HEK293 (cell line): ENCODE results near the gene C7orf33.

Source experiments
- CTCF ChIA-PET: fragments of 350-600 bp; formaldehyde crosslinking; extraction: SDS; loops from one replicate; lab custom pipeline; 2021; ENCODE audit warnings: antibody characterized with exemption; lab: Yijun Ruan, JAX
- POLR2A ChIA-PET: fragments of 300-600 bp; formaldehyde crosslinking; extraction: SDS; loops from one replicate; lab custom pipeline; 2020; ENCODE audit warnings: antibody characterized with exemption, inconsistent platforms; lab: Yijun Ruan, JAX
- H3K27ac ChIP-seq: fragments of 200-500 bp; sonication (Bioruptor generic); 2 replicates; pipeline ENCODE4 v1.5.1; 2014; ENCODE audit warnings: low read depth, low read length, control low read depth, inconsistent platforms; ENCODE audit errors: extremely low read depth
- H3K36me3 ChIP-seq, 2 experiments: fragments of 200-500 bp in 1 of 2; sonication (Bioruptor generic) in 1 of 2; 1 replicate in 1 of 2; 2 replicates in 1 of 2; pipeline ENCODE4 v1.5.1; 2014 to 2017; ENCODE audit warnings: inconsistent platforms in 2 of 2, low read length in 2 of 2; ENCODE audit not compliant: control insufficient read depth in 2 of 2, insufficient read depth in 1 of 2
- H3K4me1 ChIP-seq: fragments of 200-500 bp; sonication (Bioruptor generic); 2 replicates; pipeline ENCODE4 v1.5.1; 2014; ENCODE audit warnings: mild to moderate bottlenecking, low read length, inconsistent platforms; ENCODE audit not compliant: control insufficient read depth, insufficient read depth
- H3K4me3 ChIP-seq: 2 replicates; pipeline ENCODE4 v1.5.1; 2011; ENCODE audit warnings: low read depth, mild to moderate bottlenecking, control low read depth, low read length, moderate library complexity
- H3K9me3 ChIP-seq: fragments of 200-500 bp; sonication (Bioruptor generic); 2 replicates; pipeline ENCODE4 v1.5.1; 2014; ENCODE audit warnings: low read depth, low read length, inconsistent platforms; ENCODE audit not compliant: control insufficient read depth, insufficient read depth
- CTCF ChIP-seq: fragments of 450-650 bp; formaldehyde crosslinking; IDR thresholded peaks from 2 replicates; pipeline ENCODE4 v1.5.1; 2016; ENCODE audit warnings: missing biosample characterization, missing genetic modification characterization
- FEZF1 ChIP-seq: fragments of 450-650 bp; formaldehyde crosslinking; IDR thresholded peaks from 2 replicates; pipeline ENCODE4 v1.5.1; 2016; ENCODE audit warnings: missing biosample characterization, missing genetic modification characterization
- GLIS2 ChIP-seq: fragments of 450-650 bp; formaldehyde crosslinking; IDR thresholded peaks from 2 replicates; pipeline ENCODE4 v1.5.1; 2016; ENCODE audit warnings: missing biosample characterization, missing genetic modification characterization
- OVOL3 ChIP-seq: fragments of 450-650 bp; formaldehyde crosslinking; IDR thresholded peaks from 2 replicates; pipeline ENCODE4 v1.5.1; 2016; ENCODE audit warnings: missing biosample characterization, missing genetic modification characterization
- PRDM10 ChIP-seq: fragments of 450-650 bp; formaldehyde crosslinking; IDR thresholded peaks from 2 replicates; pipeline ENCODE4 v1.5.1; 2016; ENCODE audit warnings: missing biosample characterization, missing genetic modification characterization
- PRDM4 ChIP-seq: fragments of 450-650 bp; formaldehyde crosslinking; IDR thresholded peaks from 2 replicates; pipeline ENCODE4 v1.5.1; 2017; ENCODE audit warnings: missing biosample characterization, missing genetic modification characterization
- PRDM6 ChIP-seq: fragments of 450-650 bp; formaldehyde crosslinking; IDR thresholded peaks from 2 replicates; pipeline ENCODE4 v1.5.1; 2017; ENCODE audit warnings: missing biosample characterization, missing genetic modification characterization
- ZEB2 ChIP-seq: fragments of 450-650 bp; formaldehyde crosslinking; IDR thresholded peaks from 2 replicates; pipeline ENCODE4 v1.5.1; 2016; ENCODE audit warnings: missing biosample characterization, missing genetic modification characterization
- ZFP3 ChIP-seq: fragments of 450-650 bp; formaldehyde crosslinking; IDR thresholded peaks from 2 replicates; pipeline ENCODE4 v1.5.1; 2016; ENCODE audit warnings: low read depth, missing biosample characterization, missing genetic modification characterization
- ZNF114 ChIP-seq: fragments of 450-650 bp; formaldehyde crosslinking; IDR thresholded peaks from 2 replicates; pipeline ENCODE4 v1.5.0; 2017; ENCODE audit warnings: missing biosample characterization, missing genetic modification characterization
- ZNF292 ChIP-seq: fragments of 450-650 bp; formaldehyde crosslinking; IDR thresholded peaks from 2 replicates; pipeline ENCODE4 v1.5.1; 2016; ENCODE audit warnings: low read depth, missing biosample characterization, missing genetic modification characterization, borderline replicate concordance
- ZNF391 ChIP-seq: fragments of 450-650 bp; formaldehyde crosslinking; IDR thresholded peaks from 2 replicates; pipeline ENCODE4 v1.5.1; 2016; ENCODE audit warnings: low read depth, missing biosample characterization, missing genetic modification characterization, borderline replicate concordance
- ZNF530 ChIP-seq: fragments of 450-650 bp; formaldehyde crosslinking; IDR thresholded peaks from 2 replicates; pipeline ENCODE4 v1.5.1; 2016; ENCODE audit warnings: low read depth, missing biosample characterization, missing genetic modification characterization
- ZNF544 ChIP-seq: fragments of 450-650 bp; formaldehyde crosslinking; IDR thresholded peaks from 2 replicates; pipeline ENCODE4 v1.5.0; 2017; ENCODE audit warnings: missing biosample characterization, missing genetic modification characterization
- ZNF626 ChIP-seq: fragments of 450-650 bp; sonication (Bioruptor Pico); formaldehyde crosslinking; IDR thresholded peaks from 2 replicates; pipeline ENCODE4 v1.5.1; 2018; ENCODE audit warnings: missing biosample characterization, missing genetic modification characterization, inconsistent platforms
- ZNF645 ChIP-seq: fragments of 450-650 bp; formaldehyde crosslinking; IDR thresholded peaks from 2 replicates; pipeline ENCODE4; 2016; ENCODE audit warnings: missing biosample characterization, missing genetic modification characterization
- TF ChIP-seq, protein P1 (sequence below): fragments of 450-650 bp; formaldehyde crosslinking; IDR thresholded peaks from 2 replicates; pipeline ENCODE4 v1.5.1; 2016; ENCODE audit warnings: missing biosample characterization, missing genetic modification characterization, low read depth
- TF ChIP-seq, protein P2 (sequence below): fragments of 450-650 bp; formaldehyde crosslinking; conservative IDR thresholded peaks from 2 replicates; pipeline ENCODE4 v1.5.1; 2016; ENCODE audit warnings: low read depth, missing biosample characterization, missing genetic modification characterization

Gene C7orf33

GRCh38 chr7:148623586-148624282 is 33.2 kb downstream of the C7orf33 start:
- no peaks in the 10 kb centered on the region for H3K4me1 ChIP-seq
- H3K36me3 ChIP-seq, result no peaks in the 10 kb centered on the region
- ChIA-PET POLR2A (interaction anchor here (1.4 kb wide), 1 partner anchor 10 kb away, joined by 3 read pairs; no protein-coding TSS in a partner anchor), CTCF (interaction anchor here (0.7 to 1.6 kb wide), 5 partner anchors 10 to 442 kb away, joined by 3 to 5 read pairs (median 4); no protein-coding TSS in a partner anchor)
- no peaks in the 10 kb centered on the region for H3K9me3 ChIP-seq
- H3K4me3 ChIP-seq, result no peak overlapping the region
- H3K27ac ChIP-seq, result no peak overlapping the region
- TF ChIP-seq ZEB2 (tag by site-specific recombination), result 0 out of 2 replicates have a peak, but pooled peaks have one; percentile 42
- no peak for TF ChIP-seq ZNF626 (tag by site-specific recombination)
- no peak for TF ChIP-seq ZNF645
- no peak for TF ChIP-seq OVOL3 (tag by site-specific recombination)
- TF ChIP-seq ZNF114, result no peak
- no peak for TF ChIP-seq GLIS2 (tag by site-specific recombination)
- TF ChIP-seq, protein P1, sequence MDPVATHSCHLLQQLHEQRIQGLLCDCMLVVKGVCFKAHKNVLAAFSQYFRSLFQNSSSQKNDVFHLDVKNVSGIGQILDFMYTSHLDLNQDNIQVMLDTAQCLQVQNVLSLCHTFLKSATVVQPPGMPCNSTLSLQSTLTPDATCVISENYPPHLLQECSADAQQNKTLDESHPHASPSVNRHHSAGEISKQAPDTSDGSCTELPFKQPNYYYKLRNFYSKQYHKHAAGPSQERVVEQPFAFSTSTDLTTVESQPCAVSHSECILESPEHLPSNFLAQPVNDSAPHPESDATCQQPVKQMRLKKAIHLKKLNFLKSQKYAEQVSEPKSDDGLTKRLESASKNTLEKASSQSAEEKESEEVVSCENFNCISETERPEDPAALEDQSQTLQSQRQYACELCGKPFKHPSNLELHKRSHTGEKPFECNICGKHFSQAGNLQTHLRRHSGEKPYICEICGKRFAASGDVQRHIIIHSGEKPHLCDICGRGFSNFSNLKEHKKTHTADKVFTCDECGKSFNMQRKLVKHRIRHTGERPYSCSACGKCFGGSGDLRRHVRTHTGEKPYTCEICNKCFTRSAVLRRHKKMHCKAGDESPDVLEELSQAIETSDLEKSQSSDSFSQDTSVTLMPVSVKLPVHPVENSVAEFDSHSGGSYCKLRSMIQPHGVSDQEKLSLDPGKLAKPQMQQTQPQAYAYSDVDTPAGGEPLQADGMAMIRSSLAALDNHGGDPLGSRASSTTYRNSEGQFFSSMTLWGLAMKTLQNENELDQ, result no peak
- no peak for TF ChIP-seq PRDM4 (tag by site-specific recombination)
- peak; percentile 92 for TF ChIP-seq PRDM6 (tag by site-specific recombination)
- no peak for TF ChIP-seq ZNF530 (tag by site-specific recombination)
- TF ChIP-seq ZNF391 (tag by site-specific recombination), result no peak
- TF ChIP-seq FEZF1 (tag by site-specific recombination), result peak; percentile 93
- TF ChIP-seq PRDM10, result peak; percentile 78; the same call in 1 of the 2 replicates
- TF ChIP-seq CTCF, result no peak
- TF ChIP-seq ZNF544 (tag by site-specific recombination), result no peak
- no peak for TF ChIP-seq ZFP3 (tag by site-specific recombination)
- TF ChIP-seq ZNF292 (tag by site-specific recombination), result no peak
- TF ChIP-seq, protein P2, sequence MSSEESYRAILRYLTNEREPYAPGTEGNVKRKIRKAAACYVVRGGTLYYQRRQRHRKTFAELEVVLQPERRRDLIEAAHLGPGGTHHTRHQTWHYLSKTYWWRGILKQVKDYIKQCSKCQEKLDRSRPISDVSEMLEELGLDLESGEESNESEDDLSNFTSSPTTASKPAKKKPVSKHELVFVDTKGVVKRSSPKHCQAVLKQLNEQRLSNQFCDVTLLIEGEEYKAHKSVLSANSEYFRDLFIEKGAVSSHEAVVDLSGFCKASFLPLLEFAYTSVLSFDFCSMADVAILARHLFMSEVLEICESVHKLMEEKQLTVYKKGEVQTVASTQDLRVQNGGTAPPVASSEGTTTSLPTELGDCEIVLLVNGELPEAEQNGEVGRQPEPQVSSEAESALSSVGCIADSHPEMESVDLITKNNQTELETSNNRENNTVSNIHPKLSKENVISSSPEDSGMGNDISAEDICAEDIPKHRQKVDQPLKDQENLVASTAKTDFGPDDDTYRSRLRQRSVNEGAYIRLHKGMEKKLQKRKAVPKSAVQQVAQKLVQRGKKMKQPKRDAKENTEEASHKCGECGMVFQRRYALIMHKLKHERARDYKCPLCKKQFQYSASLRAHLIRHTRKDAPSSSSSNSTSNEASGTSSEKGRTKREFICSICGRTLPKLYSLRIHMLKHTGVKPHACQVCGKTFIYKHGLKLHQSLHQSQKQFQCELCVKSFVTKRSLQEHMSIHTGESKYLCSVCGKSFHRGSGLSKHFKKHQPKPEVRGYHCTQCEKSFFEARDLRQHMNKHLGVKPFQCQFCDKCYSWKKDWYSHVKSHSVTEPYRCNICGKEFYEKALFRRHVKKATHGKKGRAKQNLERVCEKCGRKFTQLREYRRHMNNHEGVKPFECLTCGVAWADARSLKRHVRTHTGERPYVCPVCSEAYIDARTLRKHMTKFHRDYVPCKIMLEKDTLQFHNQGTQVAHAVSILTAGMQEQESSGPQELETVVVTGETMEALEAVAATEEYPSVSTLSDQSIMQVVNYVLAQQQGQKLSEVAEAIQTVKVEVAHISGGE (tag by site-specific recombination), result no peak
